Activated T-cell treated with anti-CD3 and anti-CD28 coated beads for 48 hours (primary cell): ENCODE results near the gene SMIM38.

ENCODE experiments used
- DNase-seq: peaks from one replicate; pipeline ENCODE4 v3.0.0-alpha.2; 2020; ENCODE audit warnings: low read depth

SMIM38 gene

DNA sequence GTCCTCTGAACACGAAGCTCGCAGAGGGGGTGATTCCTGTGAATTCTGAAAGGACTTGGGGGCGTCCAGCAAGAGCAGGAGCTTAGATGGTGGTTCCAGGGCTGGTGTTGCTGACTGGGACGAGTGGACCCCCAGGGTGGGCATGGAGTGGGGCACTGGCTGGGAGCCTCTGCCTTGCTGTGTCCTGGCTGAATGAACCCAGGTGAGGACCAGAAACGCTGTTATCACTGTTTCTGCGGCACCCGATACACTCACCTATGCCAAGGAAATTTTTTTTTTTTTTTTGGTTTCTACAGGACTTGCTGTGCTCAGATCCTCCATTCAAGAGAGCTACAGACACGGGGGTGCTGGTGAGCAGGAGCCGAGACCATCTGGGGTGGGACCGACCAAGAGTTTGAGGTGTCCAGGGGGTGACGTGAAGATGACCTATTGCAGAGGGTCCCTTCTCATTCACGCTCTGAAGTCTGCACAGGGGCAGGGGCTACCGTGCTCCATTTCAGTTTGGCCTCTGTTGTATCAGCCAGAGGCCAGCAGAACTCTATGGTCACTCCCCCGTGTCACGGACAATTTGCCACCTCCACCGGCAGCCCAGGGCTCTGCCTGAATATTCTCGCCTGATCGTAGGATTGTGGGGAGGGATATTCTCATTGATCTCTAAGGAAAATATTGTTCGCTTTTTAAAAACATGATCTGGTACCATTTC, 3.6 kb downstream of the SMIM38 start:
- no peak for DNase-seq

DNA sequence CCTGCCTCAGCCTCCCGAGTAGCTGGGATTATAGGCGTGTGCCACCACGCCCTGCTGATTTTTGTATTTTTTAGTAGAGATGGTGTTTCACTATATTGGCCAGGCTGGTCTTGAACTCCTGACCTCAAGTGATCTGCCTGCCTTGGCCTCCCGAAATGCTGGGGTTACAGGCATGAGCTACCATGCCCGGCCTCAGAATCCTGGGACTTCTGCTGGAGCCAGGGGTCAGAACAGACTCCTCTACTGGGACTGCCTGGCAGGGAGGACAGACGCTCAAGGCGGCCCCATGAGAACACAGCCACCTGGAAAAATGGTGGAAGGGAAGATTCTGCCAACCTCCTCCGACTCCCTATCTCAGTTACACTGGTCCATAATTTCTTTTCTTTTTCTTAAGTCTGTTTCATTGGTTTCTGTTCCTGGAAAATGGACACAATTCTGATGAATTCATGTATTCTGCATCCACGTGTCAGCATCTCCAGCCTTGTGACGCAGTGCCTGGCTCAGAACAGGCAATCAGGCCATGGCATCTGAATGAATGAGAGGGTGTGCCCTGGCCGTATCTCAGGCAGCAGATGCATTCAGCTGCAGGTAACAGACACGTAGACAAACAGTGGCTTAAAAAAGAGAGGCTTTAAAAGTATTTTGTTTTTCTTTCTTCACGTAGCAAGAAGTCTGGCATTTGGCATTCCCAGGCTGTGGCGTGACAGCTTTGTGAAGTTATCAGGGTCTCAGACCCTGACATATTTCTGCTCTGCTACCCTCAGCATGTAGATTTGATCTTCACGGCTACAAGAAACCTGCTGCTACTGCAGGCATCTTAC, 4.8 kb downstream of the SMIM38 start:
- no peak for DNase-seq

DNA sequence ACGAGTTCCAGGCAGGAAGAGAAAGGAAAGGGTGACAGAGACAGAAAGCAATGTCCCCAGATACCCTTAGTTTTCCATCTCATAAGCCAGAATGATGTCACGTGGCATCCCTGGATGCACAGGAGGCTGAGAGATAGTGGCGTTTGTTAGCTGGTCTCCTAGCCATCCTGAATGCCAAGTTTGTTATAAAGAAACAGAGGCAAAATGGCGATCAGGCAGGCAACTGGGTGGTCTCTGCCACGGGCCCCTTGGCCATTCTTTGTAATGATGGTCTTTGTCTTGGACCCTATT, 5.3 kb downstream of the SMIM38 start:
- DNase-seq = no peak

- DNase-seq = no peak
These were observed 6.8 kb downstream of the SMIM38 start for GRCh38 chr11:69162505-69162904.

DNA sequence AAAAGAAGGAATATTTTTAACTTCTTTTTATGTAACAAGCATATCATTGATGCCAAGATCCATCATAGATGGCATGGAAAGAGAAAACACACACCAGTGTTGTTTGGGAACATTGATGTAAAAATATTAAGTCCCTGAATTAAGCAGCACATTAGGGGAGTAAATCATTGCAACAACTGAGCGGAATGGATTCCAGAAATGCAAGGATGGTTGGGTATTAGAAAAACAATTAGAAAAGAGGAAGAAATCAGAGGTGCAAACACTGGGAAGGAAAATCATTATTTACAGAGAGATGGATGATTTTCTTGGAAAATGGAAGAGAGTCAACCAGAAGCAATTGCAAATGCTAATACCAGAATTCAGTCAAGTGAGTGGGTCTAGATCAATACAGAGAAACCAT, 8.1 kb downstream of the SMIM38 start:
- DNase-seq = no peak

DNA sequence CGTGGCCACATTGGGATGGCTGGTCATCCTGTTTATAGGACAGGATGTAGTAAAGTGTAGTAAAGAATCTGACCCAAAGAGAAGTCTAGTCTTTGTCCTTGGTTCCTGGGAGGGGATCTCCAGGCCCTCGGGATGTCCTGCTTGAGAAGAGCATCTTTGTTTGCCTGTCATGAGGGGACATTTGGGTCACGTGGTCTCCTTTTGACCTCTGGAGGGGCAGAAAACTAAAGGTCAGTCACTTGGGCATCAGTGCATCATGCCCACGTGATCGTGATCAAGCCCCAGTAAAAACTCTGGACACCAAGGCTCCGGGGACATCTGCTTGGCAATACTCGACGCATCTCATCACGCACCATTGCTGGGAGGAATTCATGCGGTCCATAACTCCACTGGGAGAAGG, 9.1 kb downstream of the SMIM38 start:
- DNase-seq = no peak

DNA sequence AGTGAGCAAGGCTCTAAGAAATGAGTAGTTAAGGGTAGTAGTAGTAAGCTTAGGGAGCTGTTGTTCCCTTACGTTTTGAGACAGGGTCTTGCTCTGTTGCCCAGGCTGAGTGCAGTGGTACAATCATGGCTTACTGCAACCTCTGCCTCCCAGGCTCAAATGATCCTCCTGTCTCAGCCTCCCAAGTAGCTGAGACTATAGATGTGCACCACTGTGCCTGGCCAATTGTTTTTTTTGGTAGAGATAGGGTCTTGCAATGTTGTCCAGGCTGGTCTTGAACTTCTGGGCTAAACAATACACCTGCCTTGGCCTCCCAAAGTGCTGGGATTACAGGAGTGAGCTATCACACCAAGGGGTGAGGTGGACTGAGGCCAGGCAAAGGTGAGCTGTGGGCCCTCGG, 10.0 kb downstream of the SMIM38 start:
- no peak for DNase-seq

DNA sequence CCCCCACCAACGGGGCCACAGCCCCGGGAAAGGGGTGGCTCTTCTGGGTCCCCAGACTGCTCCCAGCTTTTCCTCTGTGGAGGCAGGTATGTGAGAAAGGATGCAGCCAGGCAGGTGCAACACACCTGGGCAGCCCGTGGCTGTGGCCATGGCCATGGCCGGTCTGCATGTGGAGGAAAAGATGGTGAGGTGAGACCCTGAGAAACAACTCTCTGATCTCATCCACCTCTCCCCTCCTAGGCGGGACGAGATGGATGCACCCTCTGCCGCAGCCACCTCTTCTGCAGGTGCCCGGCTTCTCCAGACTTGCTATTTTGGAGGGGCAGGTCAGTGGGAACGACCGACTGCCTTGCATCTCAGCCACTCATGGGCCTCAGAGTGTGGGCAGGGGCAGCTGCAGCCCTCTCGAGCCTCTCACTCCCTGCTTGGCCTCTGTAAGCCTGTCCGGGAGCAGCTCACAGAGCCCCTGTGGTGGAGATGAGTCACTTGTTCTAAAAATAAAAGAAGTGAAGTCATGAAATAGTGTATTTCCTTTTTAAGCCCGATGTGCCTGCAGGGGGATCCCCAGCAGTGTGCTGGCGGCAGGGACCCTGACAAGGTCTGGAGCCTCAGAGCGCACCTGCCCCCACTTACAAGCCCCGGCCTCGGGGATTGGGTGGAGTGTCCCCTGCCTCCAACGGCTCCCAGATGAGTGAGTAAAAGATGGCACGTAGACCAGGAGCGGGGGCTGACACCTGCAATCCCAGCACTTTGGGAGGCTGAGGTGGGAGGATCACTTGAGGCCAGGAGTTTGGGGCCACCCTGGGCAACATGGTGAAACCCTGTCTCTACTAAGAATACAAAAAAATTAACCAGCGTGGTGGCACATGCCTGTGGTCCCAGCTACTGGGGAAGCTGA, 10.7 kb downstream of the SMIM38 start:
- peak; percentile 50 for DNase-seq

- no peak for DNase-seq
These were observed 11.6 kb downstream of the SMIM38 start for GRCh38 chr11:69167130-69167915.

- DNase-seq = no peak
These were observed 12.4 kb downstream of the SMIM38 start for GRCh38 chr11:69167916-69168691.

- DNase-seq = no peak
These were observed 13.7 kb downstream of the SMIM38 start for GRCh38 chr11:69169479-69169878.

DNA sequence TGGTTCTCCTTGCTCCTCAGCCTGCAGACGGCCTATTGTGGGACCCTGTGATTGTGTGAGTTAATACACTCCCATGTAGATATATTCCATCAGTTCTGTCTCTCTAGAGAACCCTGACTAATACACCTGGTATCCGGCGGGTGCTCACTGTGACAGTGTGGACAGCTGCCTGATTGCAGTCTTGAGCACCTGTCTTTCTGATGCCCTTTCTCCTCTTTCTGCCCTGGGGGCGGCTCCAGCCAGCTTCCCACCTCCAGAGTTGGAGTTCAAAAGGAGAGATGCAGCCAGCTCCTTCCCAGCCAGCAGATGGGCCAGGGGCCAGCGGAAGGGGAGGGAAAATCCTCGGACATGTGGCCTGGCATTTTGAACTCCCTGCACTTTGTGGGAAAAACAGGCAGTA, 15.0 kb downstream of the SMIM38 start:
- no peak for DNase-seq

DNA sequence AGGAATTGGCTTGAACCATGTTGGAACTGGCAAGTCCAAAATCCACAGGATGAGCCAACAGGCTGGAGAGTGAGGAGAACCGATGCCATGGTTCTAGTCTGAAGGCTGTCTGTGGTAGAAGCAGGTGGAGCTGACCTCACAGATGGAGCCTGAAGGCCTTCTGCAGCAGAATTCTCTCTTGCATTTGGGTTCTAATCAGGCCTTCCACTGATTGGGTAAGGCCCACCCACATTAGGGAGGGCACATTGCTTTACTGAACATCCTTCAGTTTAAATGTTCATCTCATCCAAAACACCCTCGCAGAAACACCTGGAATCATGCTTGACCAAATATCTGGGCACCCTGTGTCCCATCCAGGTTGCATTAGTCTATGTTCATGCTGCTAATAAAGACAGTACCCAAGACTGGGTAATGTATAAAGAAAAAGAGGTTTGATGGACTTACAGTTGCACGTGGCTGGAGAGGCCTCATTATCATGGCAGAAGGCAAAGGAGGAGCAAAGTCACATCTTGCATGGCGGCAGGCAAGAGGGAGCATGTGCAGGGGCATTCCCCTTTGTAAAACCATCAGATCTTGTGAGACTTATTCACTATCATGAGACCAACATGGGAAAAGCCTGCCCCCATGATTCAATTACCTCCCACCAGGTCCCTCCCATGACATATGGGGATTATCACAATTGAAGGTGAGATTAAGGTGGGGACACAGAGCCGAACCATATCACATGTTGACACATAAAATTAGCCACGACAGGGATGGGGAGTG, 15.9 kb downstream of the SMIM38 start:
- DNase-seq = no peak

GRCh38 chr11:69172674-69173073, 16.9 kb downstream of the SMIM38 start:
- no peak for DNase-seq

- no peak for DNase-seq
These were observed 17.6 kb downstream of the SMIM38 start for GRCh38 chr11:69173331-69173730.

DNA sequence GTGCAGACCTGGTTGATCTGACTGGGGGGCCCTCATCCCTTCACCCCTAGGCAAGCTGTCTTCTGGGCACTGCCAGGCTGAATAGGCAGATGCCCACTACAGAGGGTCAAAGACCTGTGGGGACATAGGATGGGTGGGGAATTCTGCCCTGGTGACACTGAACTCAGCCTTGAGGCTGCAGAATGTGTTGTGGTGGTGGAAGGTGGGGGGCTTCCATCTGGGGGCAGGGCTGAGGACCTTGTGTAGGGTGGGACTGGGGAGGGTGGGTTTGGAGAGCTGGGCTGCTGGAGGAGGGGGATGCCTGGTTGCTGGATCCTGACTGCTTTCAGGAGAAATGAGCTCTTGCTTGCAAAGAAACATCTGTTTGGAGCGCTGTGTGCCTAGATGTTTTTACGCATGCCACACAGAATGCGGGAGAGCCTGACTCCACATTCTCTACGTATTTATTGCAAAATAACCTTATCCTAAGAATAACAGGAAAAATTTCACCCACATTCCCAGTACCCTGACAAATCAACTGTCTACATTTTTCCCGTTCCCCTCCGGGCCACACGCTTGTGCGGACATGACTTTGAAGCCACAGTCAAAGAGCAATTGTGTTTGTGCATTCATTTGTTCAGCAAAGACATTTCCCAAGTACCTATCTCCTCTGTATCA, 18.3 kb downstream of the SMIM38 start:
- DNase-seq = no peak

DNA sequence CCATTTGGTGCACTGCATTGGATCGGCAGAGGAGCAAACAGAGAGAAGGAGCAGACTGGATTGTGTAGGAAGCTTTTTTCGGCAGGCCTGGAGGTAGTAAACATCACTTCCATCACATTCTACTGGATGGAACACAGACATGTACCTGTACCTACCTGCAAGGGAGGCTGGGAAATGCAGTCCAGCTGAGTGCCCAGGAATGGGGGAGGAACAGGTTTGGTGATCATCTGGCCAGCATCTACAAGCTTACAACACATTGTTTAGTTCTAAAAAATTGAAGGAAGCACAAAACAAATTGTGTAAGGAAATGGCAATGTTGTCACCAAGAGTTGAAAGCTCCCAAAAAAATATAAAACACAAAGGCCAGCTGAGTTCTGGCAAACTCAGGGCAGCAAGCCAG, 19.1 kb downstream of the SMIM38 start:
- no peak for DNase-seq

- no peak for DNase-seq
These were observed 23.2 kb downstream of the SMIM38 start for GRCh38 chr11:69178819-69179482.

DNA sequence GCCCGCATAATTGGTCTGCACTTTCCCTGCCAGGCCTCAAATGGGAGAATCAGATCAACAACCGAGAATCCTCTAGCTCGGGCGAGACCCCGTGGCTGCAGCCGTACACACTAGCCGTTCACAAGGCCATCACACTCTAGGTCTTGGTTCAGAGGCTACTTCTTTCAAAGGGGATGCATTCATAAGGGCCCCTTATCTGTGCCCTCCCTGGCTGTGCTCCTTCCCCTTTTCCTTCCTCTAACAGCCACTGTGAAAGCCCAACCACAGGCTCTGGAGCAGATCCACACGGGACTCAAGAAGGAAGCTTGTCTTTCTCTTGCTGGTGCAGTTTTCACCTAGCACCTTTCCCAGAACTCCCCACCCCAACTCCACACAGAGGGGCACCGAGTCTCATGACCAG, 24.5 kb downstream of the SMIM38 start:
- no peak for DNase-seq
